Skeletal muscle satellite cell (primary cell): ENCODE results near the gene CASZ1.

Source experiments
- H3K27me3 ChIP-seq: 2 replicates; pipeline ENCODE4 v1.7.0; 2013; ENCODE audit warnings: low read length; ENCODE audit not compliant: control insufficient read depth, insufficient read depth
- H3K36me3 ChIP-seq: 2 replicates; pipeline ENCODE4 v1.7.0; 2013; ENCODE audit warnings: mild to moderate bottlenecking, control low read depth, low read length; ENCODE audit not compliant: insufficient read depth
- H3K4me1 ChIP-seq: 2 replicates; pipeline ENCODE4 v1.7.0; 2013; ENCODE audit warnings: low read length; ENCODE audit not compliant: control insufficient read depth, insufficient read depth
- H3K4me2 ChIP-seq: 2 replicates; pipeline ENCODE4 v1.7.0; 2013; ENCODE audit warnings: mild to moderate bottlenecking, low read length
- H3K4me3 ChIP-seq: 2 replicates; pipeline ENCODE4 v1.7.0; 2013; ENCODE audit warnings: low read length
- H3K9ac ChIP-seq: 2 replicates; pipeline ENCODE4 v1.7.0; 2013; ENCODE audit warnings: mild to moderate bottlenecking, low read depth, low read length, moderate library complexity
- H3K9me3 ChIP-seq: replicated peaks from 2 replicates; pipeline ENCODE4 v1.7.0; 2013; ENCODE audit warnings: mild to moderate bottlenecking, control low read depth, low read length

Gene CASZ1

DNA sequence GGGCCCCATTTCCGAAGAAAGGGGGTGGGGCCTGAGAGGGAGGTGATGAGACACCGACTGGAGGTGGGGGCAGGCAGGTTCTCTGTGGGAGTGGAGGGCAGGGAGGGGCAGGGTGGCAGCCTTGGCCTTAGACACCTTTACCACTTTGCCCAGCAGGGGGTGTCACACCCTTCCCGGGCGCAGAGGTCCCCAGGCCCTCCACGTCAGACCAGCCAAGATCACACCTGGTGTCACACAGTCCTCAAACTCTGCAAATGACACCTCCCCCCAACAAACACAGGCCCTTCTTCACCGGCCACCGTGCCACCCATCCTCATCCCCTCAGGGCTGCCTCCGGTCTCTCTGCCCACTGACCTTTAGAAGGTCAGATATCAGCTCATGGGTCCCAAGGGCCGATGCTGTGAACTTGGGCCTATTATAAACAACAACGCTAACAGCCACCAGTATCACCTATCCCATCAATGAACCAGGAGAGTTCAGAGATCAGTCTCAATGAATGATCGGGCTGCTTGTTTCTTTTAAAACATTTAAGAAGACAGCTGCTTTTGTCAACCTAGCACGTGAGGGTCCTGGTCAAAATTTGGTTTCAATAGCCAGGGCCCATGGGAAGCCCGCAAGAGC is 103.9 kb downstream of the CASZ1 start:
- Histone ChIP-seq H3K36me3 (no peaks in the 10 kb centered on the region), H3K9ac (no peak overlapping the region)

GRCh38 chr1:10691740-10692125 is 104.7 kb downstream of the CASZ1 start:
- H3K4me2 ChIP-seq, result no peak overlapping the region
- no peak overlapping the region for H3K4me3 ChIP-seq
- no peaks in the 10 kb centered on the region for H3K36me3 ChIP-seq
- peaks cover 4% of the 10 kb centered on the region for H3K4me1 ChIP-seq
- no peaks in the 10 kb centered on the region for H3K9me3 ChIP-seq
- no peak overlapping the region for H3K9ac ChIP-seq
- peaks cover 11% of the 10 kb centered on the region for H3K27me3 ChIP-seq

More for the DNA sequence above, 103.9 kb downstream of the CASZ1 start:
- no peak overlapping the region for H3K4me3 ChIP-seq
- no peak overlapping the region for H3K4me2 ChIP-seq
- H3K9me3 ChIP-seq, result no peaks in the 10 kb centered on the region
- H3K27me3 ChIP-seq, result peaks cover 18% of the 10 kb centered on the region
- H3K4me1 ChIP-seq, result peaks cover 4% of the 10 kb centered on the region

DNA sequence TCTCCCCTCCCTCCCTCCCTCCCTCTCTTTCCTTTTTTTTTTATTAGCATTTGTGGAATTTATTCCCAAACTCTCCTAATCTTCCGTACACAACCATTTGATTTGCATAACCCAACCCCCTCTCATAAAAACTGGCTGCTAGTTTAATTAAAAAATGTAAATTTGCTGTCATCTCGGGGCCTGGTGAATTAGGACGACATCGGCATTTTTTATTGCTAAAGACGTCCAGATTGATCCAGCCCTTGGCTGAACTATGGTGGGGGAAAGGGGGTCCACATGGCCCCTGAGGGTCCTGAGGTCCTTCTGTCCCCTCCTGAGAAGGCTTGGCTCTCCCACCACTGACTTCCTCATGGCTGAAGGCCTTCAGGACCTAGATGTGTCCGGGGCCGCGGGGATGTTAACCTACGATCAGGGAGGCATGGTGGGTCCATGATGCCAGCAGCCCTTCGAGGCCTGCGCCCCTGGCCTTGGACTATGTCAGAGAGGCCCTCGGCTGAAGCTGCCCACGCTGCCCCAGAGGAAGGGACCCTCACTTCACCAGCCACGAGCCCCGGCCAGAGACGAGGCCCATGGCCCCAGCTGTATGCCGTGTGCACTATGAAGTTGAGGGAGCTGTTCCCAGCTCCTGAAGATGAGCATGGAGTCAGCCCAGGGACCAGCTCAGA is 105.2 kb downstream of the CASZ1 start:
- peaks cover 7% of the 10 kb centered on the region for H3K27me3 ChIP-seq
- H3K4me1 ChIP-seq, result peaks cover 4% of the 10 kb centered on the region

DNA sequence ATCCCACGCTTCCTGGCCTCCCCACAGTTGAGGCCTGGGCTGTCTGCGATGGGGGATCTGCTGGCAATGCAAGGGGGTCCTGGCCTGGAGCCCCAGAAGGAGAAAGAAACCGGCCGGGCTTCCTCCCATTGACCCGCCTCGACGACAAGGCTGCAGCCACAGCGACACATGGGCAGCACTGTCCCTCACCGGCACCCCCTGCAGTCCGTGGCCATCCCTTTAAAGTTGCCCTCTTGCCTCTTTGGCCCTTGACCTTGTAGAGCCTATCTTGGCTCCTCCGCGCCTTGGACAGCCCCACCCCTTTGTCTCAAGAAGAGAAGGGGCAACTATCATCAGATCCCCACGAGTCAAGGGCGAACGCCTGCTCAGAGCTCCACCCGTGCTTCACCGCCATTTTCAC is 106.0 kb downstream of the CASZ1 start:
- Histone ChIP-seq H3K27me3 (no peaks in the 10 kb centered on the region), H3K9ac (no peak overlapping the region)

More for the DNA sequence above, 105.2 kb downstream of the CASZ1 start:
- Histone ChIP-seq H3K9me3 (no peaks in the 10 kb centered on the region), H3K36me3 (no peaks in the 10 kb centered on the region), H3K4me2 (no peak overlapping the region), H3K4me3 (no peak overlapping the region), H3K9ac (no peak overlapping the region)

GRCh38 chr1:10688409-10688786 is 108.0 kb downstream of the CASZ1 start:
- H3K36me3 ChIP-seq, result no peaks in the 10 kb centered on the region

More for the DNA sequence above, 106.0 kb downstream of the CASZ1 start:
- Histone ChIP-seq H3K4me3 (no peak overlapping the region), H3K36me3 (no peaks in the 10 kb centered on the region), H3K4me1 (peaks cover 7% of the 10 kb centered on the region), H3K9me3 (no peaks in the 10 kb centered on the region), H3K4me2 (no peak overlapping the region)

DNA sequence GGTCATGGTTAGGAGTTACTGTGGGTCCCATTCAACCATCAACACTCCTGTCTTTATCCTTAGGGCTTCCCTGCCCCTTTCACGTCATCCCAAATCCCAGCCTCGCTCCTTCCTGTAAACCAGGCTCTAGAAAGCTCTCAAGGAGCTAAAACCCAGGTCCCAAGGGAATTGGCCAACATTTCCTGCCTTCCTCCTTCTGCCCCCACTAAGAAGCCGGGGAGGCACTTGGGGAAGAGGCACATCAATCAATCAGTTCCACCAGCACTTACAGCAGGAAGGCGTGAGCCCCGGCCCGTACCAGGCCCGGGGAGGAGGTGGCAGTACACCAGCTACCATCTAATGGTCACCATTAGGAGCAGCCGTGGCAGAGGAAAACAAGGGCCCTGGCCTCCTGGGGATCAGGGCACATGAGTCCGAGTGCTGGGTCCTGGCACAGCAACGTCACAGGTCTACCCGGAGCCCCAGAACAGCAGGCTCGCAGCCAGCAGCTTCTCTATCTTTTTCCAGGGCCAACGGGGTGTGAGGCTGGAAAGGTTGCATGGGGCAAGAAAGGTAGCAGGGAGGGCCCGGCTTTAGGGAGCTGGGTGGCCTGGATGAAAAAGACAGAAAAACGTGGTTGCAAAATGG is 108.6 kb downstream of the CASZ1 start:
- H3K27me3 ChIP-seq, result peaks cover 3% of the 10 kb centered on the region
- H3K9me3 ChIP-seq, result no peaks in the 10 kb centered on the region
- H3K4me3 ChIP-seq, result no peak overlapping the region
- H3K36me3 ChIP-seq, result no peaks in the 10 kb centered on the region
- no peak overlapping the region for H3K9ac ChIP-seq
- H3K4me2 ChIP-seq, result no peak overlapping the region
- H3K4me1 ChIP-seq, result peaks cover 6% of the 10 kb centered on the region

More at GRCh38 chr1:10688409-10688786, 108.0 kb downstream of the CASZ1 start:
- H3K9me3 ChIP-seq, result no peaks in the 10 kb centered on the region
- H3K27me3 ChIP-seq, result peaks cover 3% of the 10 kb centered on the region
- H3K4me1 ChIP-seq, result peaks cover 6% of the 10 kb centered on the region
- no peak overlapping the region for H3K4me3 ChIP-seq
- H3K9ac ChIP-seq, result no peak overlapping the region
- no peak overlapping the region for H3K4me2 ChIP-seq

GRCh38 chr1:10687251-10687651 is 109.2 kb downstream of the CASZ1 start:
- Histone ChIP-seq H3K36me3 (no peaks in the 10 kb centered on the region), H3K4me3 (no peak overlapping the region), H3K4me2 (no peak overlapping the region), H3K9ac (no peak overlapping the region), H3K9me3 (no peaks in the 10 kb centered on the region), H3K4me1 (peaks cover 6% of the 10 kb centered on the region), H3K27me3 (peaks cover 3% of the 10 kb centered on the region)

GRCh38 chr1:10686404-10687040 is 109.9 kb downstream of the CASZ1 start:
- H3K9ac ChIP-seq, result no peak overlapping the region
- H3K4me3 ChIP-seq, result no peak overlapping the region
- peaks cover 6% of the 10 kb centered on the region for H3K4me1 ChIP-seq
- H3K9me3 ChIP-seq, result no peaks in the 10 kb centered on the region
- H3K36me3 ChIP-seq, result no peaks in the 10 kb centered on the region
- no peak overlapping the region for H3K4me2 ChIP-seq
- H3K27me3 ChIP-seq, result peaks cover 3% of the 10 kb centered on the region

DNA sequence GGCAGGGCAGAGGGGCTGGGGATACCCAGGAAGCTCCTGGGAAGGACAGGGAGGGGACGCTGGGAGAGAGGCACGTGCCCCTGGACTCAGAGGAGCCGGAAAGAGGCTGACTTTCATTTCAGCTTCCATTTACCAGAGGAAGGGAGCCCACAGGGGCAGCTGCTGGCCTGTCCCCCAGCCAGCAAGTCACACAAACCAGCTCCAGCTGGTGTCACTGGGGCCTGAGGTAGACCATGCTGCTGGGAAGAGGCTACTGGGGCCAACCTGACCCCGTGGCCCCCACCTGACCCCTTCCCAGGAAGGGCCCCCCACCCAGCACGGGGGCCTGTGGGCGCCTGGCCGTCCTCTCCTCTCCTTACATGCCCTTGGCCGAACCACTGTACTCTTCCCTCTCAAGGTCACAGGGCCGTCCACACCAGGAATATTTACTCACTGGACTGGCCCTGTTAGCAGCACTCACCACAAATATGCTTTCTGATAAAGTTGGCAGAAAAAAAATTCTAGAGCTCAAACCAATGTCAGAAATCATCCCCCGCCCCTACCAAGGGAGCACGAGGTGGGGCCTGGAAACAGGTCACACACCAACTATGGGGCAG is 110.5 kb downstream of the CASZ1 start:
- Histone ChIP-seq H3K4me2 (no peak overlapping the region), H3K9ac (no peak overlapping the region), H3K4me3 (no peak overlapping the region), H3K9me3 (no peaks in the 10 kb centered on the region), H3K36me3 (no peaks in the 10 kb centered on the region), H3K27me3 (peaks cover 3% of the 10 kb centered on the region), H3K4me1 (peaks cover 6% of the 10 kb centered on the region)

DNA sequence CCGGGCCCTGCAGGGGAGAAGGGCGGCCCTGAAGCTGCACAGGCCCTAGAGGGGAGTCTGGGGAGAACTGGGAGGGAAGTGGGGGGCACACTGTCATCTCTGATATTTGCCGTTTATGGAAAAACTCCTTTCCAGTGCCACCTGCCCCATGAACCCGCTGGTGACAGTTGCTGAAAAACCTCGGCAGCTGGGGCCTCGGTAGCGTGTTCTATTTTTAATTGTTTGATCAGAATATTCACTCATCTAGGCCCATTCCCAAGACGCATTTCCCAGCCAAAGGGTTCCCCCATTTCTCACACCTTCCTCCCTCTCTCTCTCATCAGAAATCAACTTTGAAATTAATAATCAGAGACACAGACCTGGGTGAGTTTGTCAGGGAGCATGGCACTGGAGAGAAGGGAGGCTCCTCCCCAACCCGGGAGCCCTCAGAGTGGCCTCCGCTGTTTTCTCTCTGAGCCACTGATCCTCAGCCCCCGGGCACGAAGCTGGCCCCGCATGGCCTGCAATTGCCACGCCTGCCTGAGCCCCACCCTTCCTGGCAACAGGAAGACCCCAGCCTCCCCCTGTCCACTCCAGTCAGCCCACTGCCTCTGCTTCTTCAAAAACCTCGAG is 111.1 kb downstream of the CASZ1 start:
- no peaks in the 10 kb centered on the region for H3K36me3 ChIP-seq
- no peak overlapping the region for H3K4me2 ChIP-seq
- H3K9ac ChIP-seq, result no peak overlapping the region
- peaks cover 6% of the 10 kb centered on the region for H3K4me1 ChIP-seq
- no peaks in the 10 kb centered on the region for H3K9me3 ChIP-seq
- H3K27me3 ChIP-seq, result peaks cover 3% of the 10 kb centered on the region
- no peak overlapping the region for H3K4me3 ChIP-seq

DNA sequence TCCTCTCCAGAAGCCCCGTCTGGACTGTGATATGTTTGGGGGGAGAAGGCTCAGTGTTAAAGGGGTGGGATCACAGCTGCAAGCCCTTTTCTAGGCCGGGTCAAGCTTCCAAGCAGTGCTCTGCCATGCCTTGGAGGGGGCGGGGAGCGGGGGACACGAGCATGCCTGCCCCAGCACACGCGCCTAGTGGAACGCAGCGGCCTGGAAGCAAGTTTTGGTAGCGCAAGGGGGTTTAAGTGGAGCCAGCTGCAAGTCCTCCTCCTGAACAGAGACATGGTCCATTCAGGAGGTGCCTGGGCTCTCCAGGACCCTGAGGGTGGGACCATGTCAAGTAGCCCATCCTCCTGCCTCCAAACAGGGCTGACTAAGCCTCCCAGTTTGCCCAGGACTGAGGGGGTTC is 112.2 kb downstream of the CASZ1 start:
- Histone ChIP-seq H3K9me3 (no peaks in the 10 kb centered on the region), H3K9ac (no peak overlapping the region), H3K36me3 (no peaks in the 10 kb centered on the region), H3K4me1 (peaks cover 6% of the 10 kb centered on the region), H3K4me2 (no peak overlapping the region), H3K4me3 (no peak overlapping the region), H3K27me3 (peaks cover 3% of the 10 kb centered on the region)
